Liver (tissue), 9 donors: ENCODE data around the gene SALL1. TPM values are rescaled to one million over a fixed set of nuclear protein-coding genes. Genes with fewer than 3 reads are reported as not detected.

ENCODE experiments used
- DNase-seq: peaks from one replicate; pipeline ENCODE4 v3.0.0-alpha.2; 2017; ENCODE audit warnings: low spot score
- H3K27ac ChIP-seq, 2 donors: one replicate each; pipeline ENCODE4 v1.7.0; 2013; ENCODE audit warnings: inconsistent platforms in 2 of 2, low read length in 2 of 2, control low read depth in 1 of 2, low read depth in 1 of 2, mild to moderate bottlenecking in 1 of 2
- H3K27me3 ChIP-seq, 4 donors: one replicate each; pipeline versions ENCODE4 v1.6.1 to v1.7.0; 2013; ENCODE audit warnings: low read length in 3 of 4, inconsistent platforms in 1 of 4, mild to moderate bottlenecking in 1 of 4, moderate library complexity in 1 of 4; ENCODE audit not compliant: control insufficient read depth in 4 of 4, insufficient read depth in 4 of 4
- H3K36me3 ChIP-seq, 4 donors: one replicate each; pipeline versions ENCODE4 v1.6.1 to v1.7.0; 2013; ENCODE audit warnings: low read length in 3 of 4, mild to moderate bottlenecking in 3 of 4, low read depth in 1 of 4, moderate library complexity in 1 of 4; ENCODE audit not compliant: control insufficient read depth in 4 of 4, insufficient read depth in 3 of 4
- H3K4me1 ChIP-seq, 4 donors: one replicate each; pipeline versions ENCODE4 v1.6.1 to v1.7.0; 2013; ENCODE audit warnings: low read length in 3 of 4, mild to moderate bottlenecking in 3 of 4, moderate library complexity in 1 of 4; ENCODE audit not compliant: control insufficient read depth in 4 of 4, insufficient read depth in 4 of 4
- H3K4me3 ChIP-seq, 3 donors: one replicate each; pipeline versions ENCODE4 v1.6.1 to v1.7.0; 2013; ENCODE audit warnings: low read length in 3 of 3, control low read depth in 1 of 3, low read depth in 1 of 3, mild to moderate bottlenecking in 1 of 3
- H3K9ac ChIP-seq, 2 donors: one replicate each; pipeline ENCODE4 v1.7.0; 2013; ENCODE audit warnings: low read length in 2 of 2, mild to moderate bottlenecking in 2 of 2, moderate library complexity in 2 of 2, control low read depth in 1 of 2, low read depth in 1 of 2
- H3K9me3 ChIP-seq, 4 donors: one replicate each; pipeline versions ENCODE4 v1.6.1 to v1.7.0; 2013; ENCODE audit warnings: low read length in 3 of 4; ENCODE audit not compliant: control insufficient read depth in 4 of 4
- ATF3 ChIP-seq: IDR thresholded peaks from 2 replicates; pipeline ENCODE4 v1.6.1; 2016; ENCODE audit warnings: antibody characterized with exemption
- CTCF ChIP-seq: fragments of 150-350 bp; IDR thresholded peaks from 2 replicates; pipeline ENCODE4 v1.5.1; 2017; ENCODE audit warnings: improper control_type of control experiment, low read depth, low read length; ENCODE audit not compliant: missing input control
- EGR1 ChIP-seq, 2 donors: IDR thresholded peaks; 2 replicates each; pipeline ENCODE4 v1.6.1; 2016 to 2018; ENCODE audit warnings: antibody characterized with exemption in 2 of 2, low read depth in 2 of 2
- FOXA1 ChIP-seq: IDR thresholded peaks from 2 replicates; pipeline ENCODE4 v1.6.1; 2016; ENCODE audit warnings: antibody characterized with exemption
- FOXA2 ChIP-seq: IDR thresholded peaks from 2 replicates; pipeline ENCODE4 v1.6.1; 2016; ENCODE audit warnings: antibody characterized with exemption
- GABPA ChIP-seq, 2 donors: IDR thresholded peaks in 1 of 2; conservative IDR thresholded peaks in 1 of 2; 2 replicates each; pipeline ENCODE4 v1.6.1; 2016; ENCODE audit warnings: antibody characterized with exemption in 2 of 2, mild to moderate bottlenecking in 1 of 2, moderate library complexity in 1 of 2
- HNF4A ChIP-seq, 2 donors: conservative IDR thresholded peaks; 2 replicates each; pipeline ENCODE4 v1.6.1; 2016; ENCODE audit warnings: antibody characterized with exemption in 2 of 2, mild to moderate bottlenecking in 2 of 2
- HNF4G ChIP-seq: IDR thresholded peaks from 2 replicates; pipeline ENCODE4 v1.6.1; 2016; ENCODE audit warnings: antibody characterized with exemption
- JUND ChIP-seq, 2 donors: IDR thresholded peaks; 2 replicates each; pipeline ENCODE4 v1.6.1; 2016; ENCODE audit warnings: antibody characterized with exemption in 2 of 2
- MAX ChIP-seq: IDR thresholded peaks from 2 replicates; pipeline ENCODE4 v1.6.1; 2016; ENCODE audit warnings: antibody characterized with exemption
- NR2F2 ChIP-seq: IDR thresholded peaks from 2 replicates; pipeline ENCODE4 v1.6.1; 2016; ENCODE audit warnings: antibody characterized with exemption
- RAD21 ChIP-seq, 2 donors: IDR thresholded peaks; 2 replicates each; pipeline ENCODE4 v1.6.1; 2016; ENCODE audit warnings: antibody characterized with exemption in 2 of 2, mild to moderate bottlenecking in 2 of 2
- RXRA ChIP-seq, 2 donors: IDR thresholded peaks; 2 replicates each; pipeline ENCODE4 v1.6.1; 2017 to 2018; ENCODE audit warnings: antibody characterized with exemption in 2 of 2, mild to moderate bottlenecking in 1 of 2
- SP1 ChIP-seq: IDR thresholded peaks from 2 replicates; pipeline ENCODE4 v1.6.1; 2018; ENCODE audit warnings: antibody characterized with exemption, mild to moderate bottlenecking
- TAF1 ChIP-seq: conservative IDR thresholded peaks from 2 replicates; pipeline ENCODE4 v1.6.1; 2016; ENCODE audit warnings: antibody characterized with exemption, mild to moderate bottlenecking
- YY1 ChIP-seq: IDR thresholded peaks from 2 replicates; pipeline ENCODE4 v1.6.1; 2016; ENCODE audit warnings: antibody characterized with exemption, mild to moderate bottlenecking
- ZBTB33 ChIP-seq: IDR thresholded peaks from 2 replicates; pipeline ENCODE4 v1.6.1; 2016; ENCODE audit warnings: antibody characterized with exemption
- WGBS: extraction: QIAGEN DNeasy Blood & Tissue Kit; methylation state at CpG from one replicate; pipeline ENCODE4 v1.1.7; 2013; 5-methylcytosine and 5-hydroxymethylcytosine counted together
- polyA plus RNA-seq, 2 donors: library from polyadenylated mRNA; stranded (reverse) in 1 of 2; unstranded in 1 of 2; fragments of 200-250 nt in 1 of 2; fragments of >200 nt in 1 of 2; fragmentation: Nextera tagmentation in 1 of 2; extraction: Ambion mirVana in 1 of 2; gene quantifications; one replicate each; pipeline versions ENCODE4 v1.2.1 to v1.2.3, GENCODE V29; 2013 to 2015
- total RNA-seq, 2 donors: library from RNA; depleted of rRNA; stranded (reverse); fragments of >200 nt; gene quantifications; one replicate each; pipeline ENCODE4 v1.2.3, GENCODE V29; 2014
- donor health status: healthy.
- donor health status: healthy.
- donor health status: healthy.
- donor health status: healthy.
- donor health status: healthy.

The SALL1 gene
- total and polyA plus RNA-seq, 4 donors, result 1.8 to 13.4 (median 11.7) TPM

GRCh38 chr16:51141106-51141505, 10.0 kb downstream of the SALL1 start:
- Histone ChIP-seq H3K36me3 (peaks cover 6 to 42% (median 22%) of the 10 kb centered on the region in 4 donors), H3K4me3 (no peak overlapping the region), H3K27ac (no peak overlapping the region), H3K9ac (no peak overlapping the region), H3K27me3 (no peaks in the 10 kb centered on the region), H3K4me1 (peaks cover 6 to 57% (median 42%) of the 10 kb centered on the region in 4 donors), H3K9me3 (no peaks in the 10 kb centered on the region)
- DNase-seq, result no peak
- 90% methylated on average over 9 of the region's 9 CpGs for WGBS
- TF ChIP-seq RAD21 (IDR thresholded peaks at IDR 0.05) (no peak), ZBTB33 (no peak), RXRA (IDR thresholded peaks at IDR 0.05) (no peak), ATF3 (no peak), CTCF (no peak), JUND (IDR thresholded peaks at IDR 0.05) (no peak), FOXA1 (no peak), NR2F2 (no peak), YY1 (no peak), TAF1 (no peak), FOXA2 (no peak), EGR1 (IDR thresholded peaks at IDR 0.05; ENCODE audit: low read depth in 2 of 2) (no peak), SP1 (no peak), HNF4A (conservative IDR thresholded peaks at IDR 0.05) (no peak), GABPA (IDR thresholded peaks at IDR 0.05 in 1 of 2, conservative IDR thresholded peaks at IDR 0.05 in 1 of 2) (no peak)

- no peak for TF ChIP-seq NR2F2
- TF ChIP-seq YY1, result no peak
- no peak for TF ChIP-seq MAX
- TF ChIP-seq EGR1 (IDR thresholded peaks at IDR 0.05; ENCODE audit: low read depth in 2 of 2), result no peak
- no peak for TF ChIP-seq HNF4G
- TF ChIP-seq ZBTB33, result no peak
- no peak for TF ChIP-seq FOXA1
- TF ChIP-seq GABPA (IDR thresholded peaks at IDR 0.05 in 1 of 2, conservative IDR thresholded peaks at IDR 0.05 in 1 of 2), result no peak
- TF ChIP-seq RAD21 (IDR thresholded peaks at IDR 0.05), result no peak
- TF ChIP-seq TAF1, result no peak
- no peak for TF ChIP-seq FOXA2
- no peak for TF ChIP-seq ATF3
- no peak for TF ChIP-seq RXRA (IDR thresholded peaks at IDR 0.05)
- peaks cover 6 to 54% (median 40%) of the 10 kb centered on the region in 4 donors for H3K4me1 ChIP-seq
- peaks cover 6 to 47% (median 24%) of the 10 kb centered on the region in 4 donors for H3K36me3 ChIP-seq
- H3K9ac ChIP-seq, result no peak overlapping the region
- WGBS, result 90% methylated on average over 15 of the region's 15 CpGs
- H3K9me3 ChIP-seq, result no peaks in the 10 kb centered on the region
- no peak for DNase-seq
- H3K4me3 ChIP-seq, result no peak overlapping the region
- H3K27ac ChIP-seq, result no peak overlapping the region
- no peaks in the 10 kb centered on the region for H3K27me3 ChIP-seq
These were observed 11.0 kb downstream of the SALL1 start for GRCh38 chr16:51140112-51140511.
